CD4-positive, alpha-beta T cell treated with Interleukin-6 for 4 hours (primary cell): ENCODE results near the gene ZNF747.
"Not testable (repeated sequence)": the region's sequence is repeated elsewhere in the genome, so short reads cannot be mapped to it uniquely, and the experiment has no call there.

Source experiments
- DNase-seq: peaks from one replicate; pipeline ENCODE4 v3.0.0-alpha.2; 2020; ENCODE audit warnings: mixed read lengths

The ZNF747 gene

GRCh38 chr16:30557707-30557956 lies 23.0 kb upstream of the ZNF747 start:
- DNase-seq = peak; percentile 52

- DNase-seq = no peak
Observed at GRCh38 chr16:30556125-30556473, 21.4 kb upstream of the ZNF747 start.

- no peak for DNase-seq
Observed at GRCh38 chr16:30555315-30556124, 20.9 kb upstream of the ZNF747 start.

- DNase-seq = no peak
Observed at GRCh38 chr16:30554557-30555314, 20.1 kb upstream of the ZNF747 start.

- no peak for DNase-seq
Observed at GRCh38 chr16:30553393-30553899, 18.8 kb upstream of the ZNF747 start.

- DNase-seq = no peak
Observed at GRCh38 chr16:30552956-30553355, 18.3 kb upstream of the ZNF747 start.

GRCh38 chr16:30551781-30552180 lies 17.1 kb upstream of the ZNF747 start:
- peak; percentile 79 for DNase-seq

GRCh38 chr16:30548416-30549253 lies 14.0 kb upstream of the ZNF747 start:
- DNase-seq = no peak

- DNase-seq = no peak
Observed at GRCh38 chr16:30546115-30546514, 11.5 kb upstream of the ZNF747 start.

- no peak for DNase-seq
Observed at GRCh38 chr16:30543067-30543466, 8.4 kb upstream of the ZNF747 start.

- DNase-seq = no peak
Observed at GRCh38 chr16:30541502-30542329, 7.1 kb upstream of the ZNF747 start.

GRCh38 chr16:30540916-30541464 lies 6.3 kb upstream of the ZNF747 start:
- DNase-seq = not testable (repeated sequence)

- DNase-seq = not testable (repeated sequence)
Observed at GRCh38 chr16:30539986-30540526, 5.4 kb upstream of the ZNF747 start.

GRCh38 chr16:30539000-30539964 lies 4.6 kb upstream of the ZNF747 start:
- DNase-seq = no peak

- not testable (repeated sequence) for DNase-seq
Observed at GRCh38 chr16:30536391-30537024, 1.9 kb upstream of the ZNF747 start.

- peak; percentile 76 for DNase-seq
Observed at GRCh38 chr16:30535777-30536190, 1.1 kb upstream of the ZNF747 start.

- no peak for DNase-seq
Observed at GRCh38 chr16:30535106-30535776, 583 bp upstream of the ZNF747 start.

GRCh38 chr16:30533748-30534367 lies 800 bp downstream of the ZNF747 start:
- DNase-seq = peak; percentile 26

- no peak for DNase-seq
Observed at GRCh38 chr16:30533146-30533522, 1.5 kb downstream of the ZNF747 start.
